ENCODE data around the gene C10orf143.

Gene C10orf143

GRCh38 chr10:130138479-130138866 lies 27.8 kb upstream of the C10orf143 start (continued):
- TF ChIP-seq CTCF (tag by site-specific recombination; IDR thresholded peaks at IDR 0.05) (no peak), ZNF366 (tag by site-specific recombination; conservative IDR thresholded peaks at IDR 0.05) (peak; percentile 86), ZNF391 (tag by site-specific recombination; IDR thresholded peaks at IDR 0.05; ENCODE audit: borderline replicate concordance, low read depth) (no peak), SP3 (tag by site-specific recombination; IDR thresholded peaks at IDR 0.05) (peak; percentile 13; the same call in 1 of the 2 replicates), ZBTB48 (tag by site-specific recombination; IDR thresholded peaks at IDR 0.05) (peak; percentile 62; the same call in 1 of the 2 replicates), ZNF501 (tag by site-specific recombination; IDR thresholded peaks at IDR 0.05) (no peak), ZFHX2 (tag by site-specific recombination; conservative IDR thresholded peaks at IDR 0.05) (no peak), ZNF37A (tag by site-specific recombination; IDR thresholded peaks at IDR 0.05) (no peak), ZNF645 (tag by site-specific recombination; IDR thresholded peaks at IDR 0.05) (no peak), SCRT2 (tag by site-specific recombination; IDR thresholded peaks at IDR 0.05) (no peak), ZIC2 (tag by site-specific recombination; IDR thresholded peaks at IDR 0.05) (no peak), ZBTB6 (tag by site-specific recombination; IDR thresholded peaks at IDR 0.05) (no peak), ZNF311 (tag by site-specific recombination; IDR thresholded peaks at IDR 0.05; ENCODE audit: borderline replicate concordance) (no peak), ZNF580 (tag by site-specific recombination; IDR thresholded peaks at IDR 0.05) (no peak), KLF7 (tag by site-specific recombination; IDR thresholded peaks at IDR 0.05; ENCODE audit: borderline replicate concordance) (no peak), ZBTB17 (tag by site-specific recombination; IDR thresholded peaks at IDR 0.05) (no peak), HOXD13 (CRISPR knock-in tag; IDR thresholded peaks at IDR 0.05; ENCODE audit: borderline replicate concordance) (no peak), ZNF266 (tag by site-specific recombination; IDR thresholded peaks at IDR 0.05; ENCODE audit: low read depth) (no peak), ZNF548 (tag by site-specific recombination; IDR thresholded peaks at IDR 0.05) (no peak), ZNF23 (tag by site-specific recombination; IDR thresholded peaks at IDR 0.05; ENCODE audit: borderline replicate concordance) (no peak), ZNF747 (tag by site-specific recombination; IDR thresholded peaks at IDR 0.05) (no peak), ZSCAN30 (tag by site-specific recombination; IDR thresholded peaks at IDR 0.05) (no peak), BCL11B (tag by site-specific recombination; IDR thresholded peaks at IDR 0.05; ENCODE audit: low read depth) (no peak), ZNF76 (tag by site-specific recombination; IDR thresholded peaks at IDR 0.05; ENCODE audit: borderline replicate concordance, low read depth) (peak; percentile 69; the same call in 1 of the 2 replicates), ZNF624 (tag by site-specific recombination; IDR thresholded peaks at IDR 0.05) (no peak), WT1 (tag by site-specific recombination; IDR thresholded peaks at IDR 0.05) (peak; percentile 50), ZEB2 (tag by site-specific recombination; IDR thresholded peaks at IDR 0.05) (peak; percentile 78), IKZF3 (tag by site-specific recombination; IDR thresholded peaks at IDR 0.05) (peak; percentile 61; the same call in 1 of the 2 replicates), ZNF416 (tag by site-specific recombination; IDR thresholded peaks at IDR 0.05) (no peak), SP2 (tag by site-specific recombination; IDR thresholded peaks at IDR 0.05) (no peak)
- TF ChIP-seq, protein P1, sequence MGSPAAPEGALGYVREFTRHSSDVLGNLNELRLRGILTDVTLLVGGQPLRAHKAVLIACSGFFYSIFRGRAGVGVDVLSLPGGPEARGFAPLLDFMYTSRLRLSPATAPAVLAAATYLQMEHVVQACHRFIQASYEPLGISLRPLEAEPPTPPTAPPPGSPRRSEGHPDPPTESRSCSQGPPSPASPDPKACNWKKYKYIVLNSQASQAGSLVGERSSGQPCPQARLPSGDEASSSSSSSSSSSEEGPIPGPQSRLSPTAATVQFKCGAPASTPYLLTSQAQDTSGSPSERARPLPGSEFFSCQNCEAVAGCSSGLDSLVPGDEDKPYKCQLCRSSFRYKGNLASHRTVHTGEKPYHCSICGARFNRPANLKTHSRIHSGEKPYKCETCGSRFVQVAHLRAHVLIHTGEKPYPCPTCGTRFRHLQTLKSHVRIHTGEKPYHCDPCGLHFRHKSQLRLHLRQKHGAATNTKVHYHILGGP (tag by site-specific recombination; IDR thresholded peaks at IDR 0.05): no peak
- TF ChIP-seq, protein P2, sequence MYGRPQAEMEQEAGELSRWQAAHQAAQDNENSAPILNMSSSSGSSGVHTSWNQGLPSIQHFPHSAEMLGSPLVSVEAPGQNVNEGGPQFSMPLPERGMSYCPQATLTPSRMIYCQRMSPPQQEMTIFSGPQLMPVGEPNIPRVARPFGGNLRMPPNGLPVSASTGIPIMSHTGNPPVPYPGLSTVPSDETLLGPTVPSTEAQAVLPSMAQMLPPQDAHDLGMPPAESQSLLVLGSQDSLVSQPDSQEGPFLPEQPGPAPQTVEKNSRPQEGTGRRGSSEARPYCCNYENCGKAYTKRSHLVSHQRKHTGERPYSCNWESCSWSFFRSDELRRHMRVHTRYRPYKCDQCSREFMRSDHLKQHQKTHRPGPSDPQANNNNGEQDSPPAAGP (tag by site-specific recombination; IDR thresholded peaks at IDR 0.05): 0 out of 2 replicates have a peak, but pooled peaks have one; percentile 16
- TF ChIP-seq, protein P3, sequence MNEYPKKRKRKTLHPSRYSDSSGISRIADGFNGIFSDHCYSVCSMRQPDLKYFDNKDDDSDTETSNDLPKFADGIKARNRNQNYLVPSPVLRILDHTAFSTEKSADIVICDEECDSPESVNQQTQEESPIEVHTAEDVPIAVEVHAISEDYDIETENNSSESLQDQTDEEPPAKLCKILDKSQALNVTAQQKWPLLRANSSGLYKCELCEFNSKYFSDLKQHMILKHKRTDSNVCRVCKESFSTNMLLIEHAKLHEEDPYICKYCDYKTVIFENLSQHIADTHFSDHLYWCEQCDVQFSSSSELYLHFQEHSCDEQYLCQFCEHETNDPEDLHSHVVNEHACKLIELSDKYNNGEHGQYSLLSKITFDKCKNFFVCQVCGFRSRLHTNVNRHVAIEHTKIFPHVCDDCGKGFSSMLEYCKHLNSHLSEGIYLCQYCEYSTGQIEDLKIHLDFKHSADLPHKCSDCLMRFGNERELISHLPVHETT (tag by site-specific recombination; IDR thresholded peaks at IDR 0.05): 0 out of 2 replicates have a peak, but pooled peaks have one; percentile 40

All from HEK293 (cell line).